Activated naive CD8-positive, alpha-beta T cell treated with anti-CD3 and anti-CD28 coated beads, Interleukin-2, amount 10 ng/mL, durations not matched to agents 7 days and 5 days (primary cell): ENCODE data around the gene KLHDC7B. TPM values are rescaled to one million over a fixed set of nuclear protein-coding genes. Genes with fewer than 3 reads are reported as not detected.

Source experiments
- ATAC-seq: fragments of 150-1000 bp; cut with Tn5 transposase; one replicate; pipeline ENCODE4 v1.10.0; 2021; ENCODE audit warnings: low read depth, moderate library complexity
- POLR2A ChIA-PET: fragments of 350-600 bp; sonication (Branson Sonifier 250); formaldehyde crosslinking; loops from one replicate; lab custom pipeline; 2021; ENCODE audit warnings: antibody characterized with exemption; lab: Charles Lee
- DNase-seq: peaks from one replicate; pipeline ENCODE4 v3.0.0; 2021
- H3K27ac Mint-ChIP-seq: one replicate; pipeline ENCODE4 v1.8.0; 2022; ENCODE audit warnings: mild to moderate bottlenecking, mixed read lengths
- H3K27me3 Mint-ChIP-seq: one replicate; pipeline ENCODE4 v1.8.0; 2022; ENCODE audit warnings: mild to moderate bottlenecking, moderate library complexity, mixed read lengths
- H3K36me3 Mint-ChIP-seq: one replicate; pipeline ENCODE4 v1.8.0; 2021; ENCODE audit warnings: mild to moderate bottlenecking, mixed read lengths
- H3K4me1 Mint-ChIP-seq: one replicate; pipeline ENCODE4 v1.8.0; 2021; ENCODE audit warnings: mixed read lengths
- H3K4me3 Mint-ChIP-seq: one replicate; pipeline ENCODE4 v1.8.0; 2022; ENCODE audit warnings: mild to moderate bottlenecking, moderate library complexity, mixed read lengths
- H3K9me3 Mint-ChIP-seq: one replicate; pipeline ENCODE4 v1.8.0; 2021; ENCODE audit warnings: mixed read lengths
- total RNA-seq, 2 experiments: library from RNA; stranded (reverse); gene quantifications; one replicate each; pipeline ENCODE4 v1.2.3, GENCODE V29; 2021

The KLHDC7B gene
- total RNA-seq, 2 experiments from 2014 or later: 18.8 to 21.9 TPM

GRCh38 chr22:50584106-50585096 is 38.7 kb downstream of the KLHDC7B start:
- POLR2A ChIA-PET: interaction anchor here (0.8 to 9.8 kb wide), 6 partner anchors 12 to 57 kb away, joined by 3 to 93 read pairs (median 6); partner anchors contain the start of genes SCO2, SYCE3 and TYMP
- ATAC-seq: no peak

DNA sequence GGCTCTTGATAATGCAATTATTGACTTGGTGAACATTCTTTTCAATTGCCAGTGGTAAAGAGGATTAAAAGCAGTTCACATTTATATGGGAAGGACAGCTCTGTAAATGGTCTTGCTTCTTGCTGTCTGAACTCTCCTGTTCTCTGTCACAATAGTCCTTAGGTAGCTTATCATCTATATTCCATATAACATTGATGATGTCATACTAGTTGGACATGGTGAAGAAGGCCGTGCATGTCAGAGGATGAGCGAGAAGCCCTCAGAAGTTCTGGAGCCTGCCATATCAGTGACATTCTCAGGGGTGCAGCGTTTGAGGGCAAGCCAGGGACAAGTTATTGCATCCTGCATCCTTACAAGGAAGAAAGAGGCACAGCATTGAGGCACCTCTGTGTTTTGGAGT is 39.5 kb downstream of the KLHDC7B start:
- POLR2A ChIA-PET: interaction anchor here (1.5 kb wide), 1 partner anchor 23 kb away, joined by 5 read pairs; the partner anchor contains the start of gene SYCE3
- ATAC-seq (no peak), DNase-seq (no peak)
- Mint-ChIP-seq H3K9me3 (no peaks in the 10 kb centered on the region), H3K36me3 (peaks cover 5% of the 10 kb centered on the region), H3K27me3 (no peaks in the 10 kb centered on the region), H3K4me3 (no peak overlapping the region), H3K4me1 (peaks cover 13% of the 10 kb centered on the region), H3K27ac (no peak overlapping the region)

More at GRCh38 chr22:50584106-50585096, 38.7 kb downstream of the KLHDC7B start:
- H3K27me3 Mint-ChIP-seq: no peaks in the 10 kb centered on the region
- DNase-seq: no peak
- H3K36me3 Mint-ChIP-seq: peaks cover 11% of the 10 kb centered on the region
- peaks cover 19% of the 10 kb centered on the region for H3K4me1 Mint-ChIP-seq
- no peaks in the 10 kb centered on the region for H3K9me3 Mint-ChIP-seq
- no peak overlapping the region for H3K27ac Mint-ChIP-seq
- H3K4me3 Mint-ChIP-seq: peak overlapping the region; percentile 99

- H3K4me3 Mint-ChIP-seq: no peak overlapping the region
- POLR2A ChIA-PET: no interaction called here
- no peaks in the 10 kb centered on the region for H3K9me3 Mint-ChIP-seq
- ATAC-seq (no peak), DNase-seq (no peak)
- H3K36me3 Mint-ChIP-seq: peaks cover 2% of the 10 kb centered on the region
- peaks cover 11% of the 10 kb centered on the region for H3K4me1 Mint-ChIP-seq
- H3K27ac Mint-ChIP-seq: no peak overlapping the region
- peaks cover 1% of the 10 kb centered on the region for H3K27me3 Mint-ChIP-seq
Observed at GRCh38 chr22:50585781-50586180, 40.1 kb downstream of the KLHDC7B start.

DNA sequence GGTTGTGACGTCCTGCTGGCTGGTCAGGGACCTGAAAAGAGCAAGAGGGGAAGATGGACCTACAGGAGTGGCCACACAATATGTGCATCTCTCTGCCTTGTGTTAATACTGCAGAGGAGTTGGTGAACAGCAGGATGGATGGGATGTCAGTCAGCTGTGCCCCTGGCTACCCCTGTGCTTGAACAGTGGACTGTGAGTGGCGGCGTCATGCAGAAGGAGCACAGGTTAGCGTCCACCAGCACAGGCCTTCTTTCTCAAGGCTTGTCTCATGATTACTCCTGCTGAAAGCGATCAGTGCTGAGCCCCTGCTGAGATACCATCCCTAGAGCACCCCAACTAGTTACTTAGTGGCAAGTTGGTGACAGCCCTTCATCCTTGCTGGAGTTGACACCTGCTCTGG is 40.7 kb downstream of the KLHDC7B start:
- DNase-seq (no peak), ATAC-seq (no peak)
- H3K27ac Mint-ChIP-seq: no peak overlapping the region
- no peak overlapping the region for H3K4me3 Mint-ChIP-seq
- H3K4me1 Mint-ChIP-seq: peaks cover 7% of the 10 kb centered on the region
- H3K9me3 Mint-ChIP-seq: no peaks in the 10 kb centered on the region
- H3K27me3 Mint-ChIP-seq: peaks cover 1% of the 10 kb centered on the region
- POLR2A ChIA-PET: no interaction called here
- peaks cover 2% of the 10 kb centered on the region for H3K36me3 Mint-ChIP-seq

DNA sequence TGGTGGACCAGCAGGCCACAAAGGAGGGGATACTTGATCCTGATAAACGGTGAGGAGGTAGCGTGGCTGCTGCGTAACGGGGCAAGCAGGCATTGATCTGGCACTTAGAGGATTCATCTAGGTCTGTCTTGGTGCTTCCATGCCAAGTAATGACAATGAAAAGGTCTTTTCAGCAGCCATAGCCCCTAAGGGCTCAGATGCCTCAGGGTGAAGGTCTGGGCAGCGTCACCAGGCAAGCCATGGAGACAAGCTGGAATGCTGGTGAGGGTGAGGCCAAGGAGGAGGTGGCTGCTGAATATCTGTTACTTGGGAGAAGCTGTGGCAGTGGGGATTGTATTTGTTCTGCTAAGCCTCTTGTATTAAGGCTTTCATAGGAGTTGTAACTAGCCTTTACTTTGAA is 41.7 kb downstream of the KLHDC7B start:
- Mint-ChIP-seq H3K4me3 (no peak overlapping the region), H3K27ac (no peak overlapping the region), H3K9me3 (no peaks in the 10 kb centered on the region), H3K4me1 (peaks cover 7% of the 10 kb centered on the region), H3K27me3 (peaks cover 4% of the 10 kb centered on the region), H3K36me3 (peaks cover 3% of the 10 kb centered on the region)
- POLR2A ChIA-PET: no interaction called here
- DNase-seq: no peak
- ATAC-seq: no peak

DNA sequence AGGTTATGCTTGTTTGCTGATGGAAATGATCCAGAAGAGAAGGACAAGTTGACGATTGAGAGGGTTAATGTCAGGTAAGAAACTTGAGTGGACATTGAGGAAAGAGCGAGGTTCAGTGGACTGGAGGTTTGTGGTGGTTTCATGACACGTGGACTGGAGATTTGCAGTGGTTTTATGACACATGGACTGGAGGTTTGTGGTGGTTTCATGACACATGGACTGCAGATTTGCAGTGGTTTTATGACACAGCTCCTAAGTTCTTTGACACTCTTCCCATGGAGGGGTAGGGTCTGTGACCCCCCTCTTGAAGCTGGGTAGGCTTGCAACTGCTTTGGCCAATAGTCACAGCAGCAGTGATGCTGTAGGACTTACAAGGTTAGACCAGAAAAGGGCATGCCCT is 49.5 kb downstream of the KLHDC7B start:
- DNase-seq: no peak
- H3K36me3 Mint-ChIP-seq: peaks cover 1% of the 10 kb centered on the region
- POLR2A ChIA-PET: no interaction called here
- peaks cover 24% of the 10 kb centered on the region for H3K27me3 Mint-ChIP-seq
- ATAC-seq: no peak
- no peak overlapping the region for H3K4me3 Mint-ChIP-seq
- peaks cover 3% of the 10 kb centered on the region for H3K4me1 Mint-ChIP-seq
- H3K9me3 Mint-ChIP-seq: no peaks in the 10 kb centered on the region
- no peak overlapping the region for H3K27ac Mint-ChIP-seq

GRCh38 chr22:50597097-50597496 is 51.4 kb downstream of the KLHDC7B start:
- ATAC-seq (no peak), DNase-seq (no peak)
- peaks cover 4% of the 10 kb centered on the region for H3K4me1 Mint-ChIP-seq
- H3K27ac Mint-ChIP-seq: no peak overlapping the region
- H3K36me3 Mint-ChIP-seq: peaks cover under 1% of the 10 kb centered on the region
- no peak overlapping the region for H3K4me3 Mint-ChIP-seq
- no peaks in the 10 kb centered on the region for H3K9me3 Mint-ChIP-seq
- POLR2A ChIA-PET: no interaction called here
- peaks cover 32% of the 10 kb centered on the region for H3K27me3 Mint-ChIP-seq

- no peak overlapping the region for H3K27ac Mint-ChIP-seq
- no peaks in the 10 kb centered on the region for H3K9me3 Mint-ChIP-seq
- H3K36me3 Mint-ChIP-seq: no peaks in the 10 kb centered on the region
- peaks cover 4% of the 10 kb centered on the region for H3K4me1 Mint-ChIP-seq
- ATAC-seq (peak; percentile 79), DNase-seq (peak; percentile 87)
- POLR2A ChIA-PET: interaction anchor here (0.6 to 1.4 kb wide), 5 partner anchors 13 to 70 kb away, joined by 3 to 4 read pairs (median 3); partner anchors contain the start of gene TYMP
- H3K27me3 Mint-ChIP-seq: peaks cover 44% of the 10 kb centered on the region
- H3K4me3 Mint-ChIP-seq: peak overlapping the region; percentile 62
Observed at GRCh38 chr22:50599816-50600455, 54.2 kb downstream of the KLHDC7B start.

DNA sequence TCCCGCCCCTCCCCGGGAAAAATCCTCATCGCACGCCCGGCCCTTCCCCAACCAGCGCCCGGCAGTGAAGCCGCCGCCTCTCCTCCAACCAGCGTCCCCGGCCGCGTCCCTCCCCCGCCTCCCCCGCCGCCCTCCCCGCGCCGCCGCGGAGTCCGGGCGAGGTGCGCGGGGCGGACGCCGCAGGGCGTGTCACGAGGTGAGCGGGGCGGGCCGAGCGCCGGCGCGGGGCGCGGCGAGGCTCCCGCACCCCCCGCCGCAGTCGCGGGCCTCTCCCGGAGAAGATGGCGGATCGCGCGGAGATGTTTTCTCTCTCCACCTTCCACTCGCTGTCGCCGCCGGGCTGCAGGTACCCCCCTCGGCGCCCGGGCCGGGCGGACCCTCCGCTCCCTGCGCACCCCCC is 54.8 kb downstream of the KLHDC7B start, which contains the start of gene MAPK8IP2:
Gene MAPK8IP2, plus strand, starts transcription at position 256 of the 400 bp plus-strand sequence. Its CDS starts 26 bp downstream, at position 282.
- no peaks in the 10 kb centered on the region for H3K36me3 Mint-ChIP-seq
- peak within 1 kb of the TSS; percentile 62 for H3K4me3 Mint-ChIP-seq
- ATAC-seq: peak; percentile 26

More for the DNA sequence above, 54.8 kb downstream of the KLHDC7B start, which contains the start of gene MAPK8IP2:
- POLR2A ChIA-PET: interaction anchor here (0.9 to 1.4 kb wide), 3 partner anchors 16 to 71 kb away, joined by 3 to 4 read pairs (median 3); partner anchors contain the start of gene TYMP
- no peaks in the 10 kb centered on the region for H3K9me3 Mint-ChIP-seq
- H3K27ac Mint-ChIP-seq: no peak within 1 kb of the TSS
- peaks cover 4% of the 10 kb centered on the region for H3K4me1 Mint-ChIP-seq
- peaks cover 47% of the 10 kb centered on the region for H3K27me3 Mint-ChIP-seq
- DNase-seq: no peak

Other genes with a start within 250 kb of the KLHDC7B start
- 10 to 100 TPM; 43.0 to 45.8 TPM for gene PLXNB2, start 238.3 kb upstream of the KLHDC7B start, total RNA-seq
- gene DENND6B, start 218.9 kb upstream of the KLHDC7B start, total RNA-seq: 1 to 10 TPM; 8.8 to 9.5 TPM
- 10 to 100 TPM; 81.6 to 86.8 TPM for gene PPP6R2, start 202.6 kb upstream of the KLHDC7B start, total RNA-seq
- gene SBF1, start 70.9 kb upstream of the KLHDC7B start, total RNA-seq: 100 to 1,000 TPM; 211 to 221 TPM
- 1 to 10 TPM; 6.5 to 6.7 TPM for gene ADM2, start 64.4 kb upstream of the KLHDC7B start, total RNA-seq
- gene MIOX, start 59.0 kb upstream of the KLHDC7B start, total RNA-seq: not detected
- gene LMF2, start 38.2 kb upstream of the KLHDC7B start, total RNA-seq: 100 to 1,000 TPM; 128 to 141 TPM
- 100 to 1,000 TPM; 126 TPM for gene NCAPH2, start 37.7 kb upstream of the KLHDC7B start, total RNA-seq
- gene SCO2, start 20.3 kb upstream of the KLHDC7B start, total RNA-seq: 10 to 100 TPM in 1 of 2 experiments, 1 to 10 TPM in 1; 8.1 to 12.8 TPM
- 10 to 100 TPM; 86.3 to 94.5 TPM for gene TYMP, start 15.9 kb upstream of the KLHDC7B start, total RNA-seq
- gene SYCE3, start 17.0 kb downstream of the KLHDC7B start, total RNA-seq: 1 to 10 TPM in 1 of 2 experiments, under 1 TPM in 1; 0.79 to 1.1 TPM
- 10 to 100 TPM; 85.2 to 95.4 TPM for gene CPT1B, start 32.5 kb downstream of the KLHDC7B start, total RNA-seq
- 100 to 1,000 TPM; 132 to 137 TPM for gene CHKB, start 37.0 kb downstream of the KLHDC7B start, total RNA-seq
- gene MAPK8IP2, start 54.9 kb downstream of the KLHDC7B start, total RNA-seq: under 1 TPM; 0.28 to 0.39 TPM
- gene ARSA, start 82.3 kb downstream of the KLHDC7B start, total RNA-seq: 10 to 100 TPM; 65.2 to 65.4 TPM
- under 1 TPM in 1 of 2 experiments, not detected in 1; 0.06 TPM for gene SHANK3, start 126.9 kb downstream of the KLHDC7B start, total RNA-seq
- not detected for gene ACR, start 192.3 kb downstream of the KLHDC7B start, total RNA-seq
- 10 to 100 TPM; 38.4 to 41.0 TPM for gene RABL2B, start 237.7 kb downstream of the KLHDC7B start, total RNA-seq